Natural killer cell (primary cell): Measurements from ENCODE around the gene BANF2. TPM values are rescaled to one million over a fixed set of nuclear protein-coding genes. Genes with fewer than 3 reads are reported as not detected.
A peak's percentile ranks its signal among the peaks of the same experiment; 100 is the strongest.
"Not testable (repeated sequence)": the region's sequence is repeated elsewhere in the genome, so short reads cannot be mapped to it uniquely, and the experiment has no call there.

Source experiments
- ATAC-seq, 3 donors: fragments of 150-1000 bp in 2 of 3; fragments of 200-7000 bp in 1 of 3; cut with Tn5 transposase; 1 replicate in 1 of 3; 2 replicates in 2 of 3; pipeline ENCODE4 v1.10.0; 2021; ENCODE audit warnings: mild to moderate bottlenecking in 2 of 3, moderate library complexity in 2 of 3
- DNase-seq, 2 donors: peaks; one replicate each; pipeline versions ENCODE4 v3.0.0 to v3.0.0-alpha.2; 2013 to 2021; ENCODE audit warnings: mixed read lengths in 1 of 2
- H3K27ac ChIP-seq: one replicate; pipeline ENCODE4 v1.5.1; 2013; ENCODE audit warnings: mild to moderate bottlenecking, low read length
- H3K27me3 ChIP-seq: one replicate; pipeline ENCODE4 v1.6.1; 2013; ENCODE audit warnings: low read length; ENCODE audit not compliant: control insufficient read depth, insufficient read depth
- H3K36me3 ChIP-seq: one replicate; pipeline ENCODE4 v1.6.1; 2013; ENCODE audit warnings: low read length; ENCODE audit not compliant: control insufficient read depth, insufficient read depth
- H3K4me1 ChIP-seq: one replicate; pipeline ENCODE4 v1.6.1; 2013; ENCODE audit warnings: low read length; ENCODE audit not compliant: control insufficient read depth, insufficient read depth
- H3K4me3 ChIP-seq: one replicate; pipeline ENCODE4 v1.5.1; 2013; ENCODE audit warnings: low read length
- H3K9me3 ChIP-seq: one replicate; pipeline ENCODE4 v1.6.1; 2013; ENCODE audit warnings: low read length; ENCODE audit not compliant: control insufficient read depth, insufficient read depth
- H3K27ac Mint-ChIP-seq, 2 donors: one replicate each; pipeline ENCODE4 v1.8.0; 2022; ENCODE audit warnings: mild to moderate bottlenecking in 2 of 2, mixed read lengths in 2 of 2, moderate library complexity in 1 of 2
- H3K27me3 Mint-ChIP-seq, 2 donors: one replicate each; pipeline ENCODE4 v1.8.0; 2022; ENCODE audit warnings: low read depth in 2 of 2, mixed read lengths in 2 of 2
- H3K36me3 Mint-ChIP-seq: one replicate; pipeline ENCODE4 v1.8.0; 2022; ENCODE audit warnings: mixed read lengths
- H3K4me1 Mint-ChIP-seq, 2 donors: one replicate each; pipeline ENCODE4 v1.8.0; 2022; ENCODE audit warnings: mixed read lengths in 2 of 2
- H3K4me3 Mint-ChIP-seq: one replicate; pipeline ENCODE4 v1.8.0; 2022; ENCODE audit warnings: mild to moderate bottlenecking, moderate library complexity, mixed read lengths
- H3K9me3 Mint-ChIP-seq, 2 donors: one replicate each; pipeline ENCODE4 v1.8.0; 2022; ENCODE audit warnings: mixed read lengths in 2 of 2
- CTCF ChIP-seq: fragments of 200-600 bp; IDR thresholded peaks from one replicate; pipeline ENCODE4 v1.8.0; 2022; ENCODE audit warnings: antibody characterized with exemption
- WGBS: methylation state at CpG from one replicate; pipeline ENCODE4 v1.1.7; 2013; ENCODE audit warnings: missing lambda C conversion rate; ENCODE audit not compliant: insufficient coverage; 5-methylcytosine and 5-hydroxymethylcytosine counted together
- intact Hi-C: fragments of 100-400 bp; cut with micrococcal nuclease; formaldehyde crosslinking; loops from one replicate; pipeline ENCODE4 v1.14.2; 2022
- total RNA-seq, 4 donors: library from RNA; stranded (reverse); fragments of 120-200 nt in 1 of 4; gene quantifications; one replicate each; pipeline versions ENCODE4 v1.2.3 to v1.2.4, GENCODE V29; 2013 to 2022

Gene BANF2
- total RNA-seq, 3 donors from 2014 or later (not counting 1 experiment from before 2014, with no cell fraction given): not detected

- intact Hi-C loops: no loop called here
- H3K9me3 Mint-ChIP-seq: no peaks in the 10 kb centered on the region
- Histone ChIP-seq H3K9me3 (no peaks in the 10 kb centered on the region), H3K27ac (no peak overlapping the region), H3K4me3 (no peak overlapping the region), H3K27me3 (no peaks in the 10 kb centered on the region), H3K36me3 (peaks cover 14% of the 10 kb centered on the region), H3K4me1 (peaks cover 9% of the 10 kb centered on the region)
- peaks cover 56 to 58% of the 10 kb centered on the region in 2 donors for H3K4me1 Mint-ChIP-seq
- H3K4me3 Mint-ChIP-seq: no peak overlapping the region
- no peak for TF ChIP-seq CTCF
- H3K27ac Mint-ChIP-seq: peak overlapping the region; percentile 48 to 58
- peaks cover 14% of the 10 kb centered on the region for H3K36me3 Mint-ChIP-seq
- DNase-seq (no peak), ATAC-seq (no peak)
- 84% methylated on average over 7 of the region's 9 CpGs for WGBS
- H3K27me3 Mint-ChIP-seq: no peaks in the 10 kb centered on the region
These were observed 42.5 kb upstream of the BANF2 start for GRCh38 chr20:17657079-17657825.

GRCh38 chr20:17657898-17658647 is 41.7 kb upstream of the BANF2 start:
- Mint-ChIP-seq H3K4me1 (peaks cover 63 to 64% of the 10 kb centered on the region in 2 donors), H3K36me3 (peaks cover 14% of the 10 kb centered on the region), H3K4me3 (no peak overlapping the region), H3K9me3 (no peaks in the 10 kb centered on the region), H3K27me3 (no peaks in the 10 kb centered on the region), H3K27ac (peak overlapping the region; percentile 48 to 78)
- DNase-seq (no peak), ATAC-seq (no peak)
- no peak for TF ChIP-seq CTCF
- H3K36me3 ChIP-seq: peaks cover 14% of the 10 kb centered on the region
- WGBS: 93% methylated on average over 9 of the region's 9 CpGs
- intact Hi-C loops: no loop called here
- H3K4me1 ChIP-seq: peaks cover 17% of the 10 kb centered on the region
- no peak overlapping the region for H3K27ac ChIP-seq
- no peak overlapping the region for H3K4me3 ChIP-seq
- no peaks in the 10 kb centered on the region for H3K27me3 ChIP-seq
- H3K9me3 ChIP-seq: no peaks in the 10 kb centered on the region

GRCh38 chr20:17658648-17658993 is 41.1 kb upstream of the BANF2 start:
- no peak for ATAC-seq
- no peak overlapping the region for H3K4me3 ChIP-seq
- H3K9me3 Mint-ChIP-seq: no peaks in the 10 kb centered on the region
- H3K27me3 Mint-ChIP-seq: no peaks in the 10 kb centered on the region
- H3K4me1 Mint-ChIP-seq: peaks cover 68 to 70% of the 10 kb centered on the region in 2 donors
- H3K4me1 ChIP-seq: peaks cover 21% of the 10 kb centered on the region
- no peak overlapping the region for H3K4me3 Mint-ChIP-seq
- intact Hi-C loops: no loop called here
- peaks cover 14% of the 10 kb centered on the region for H3K36me3 ChIP-seq
- no peaks in the 10 kb centered on the region for H3K27me3 ChIP-seq
- H3K27ac Mint-ChIP-seq: peak overlapping the region; percentile 48 to 78
- no peak overlapping the region for H3K27ac ChIP-seq
- H3K9me3 ChIP-seq: no peaks in the 10 kb centered on the region
- H3K36me3 Mint-ChIP-seq: peaks cover 14% of the 10 kb centered on the region
- DNase-seq: no peak
- TF ChIP-seq CTCF: no peak
- 93% methylated on average over 2 of the region's 2 CpGs for WGBS

GRCh38 chr20:17659344-17659743 is 40.4 kb upstream of the BANF2 start:
- H3K9me3 Mint-ChIP-seq, intact Hi-C loops, DNase-seq, H3K27me3 ChIP-seq, H3K4me3 ChIP-seq, H3K27me3 Mint-ChIP-seq, H3K9me3 ChIP-seq, H3K27ac ChIP-seq, ATAC-seq, H3K4me3 Mint-ChIP-seq: not testable (repeated sequence)
- peak overlapping the region in 1 of 2 donors; percentile 78 for H3K27ac Mint-ChIP-seq
- Histone ChIP-seq H3K4me1 (peaks cover 28% of the 10 kb centered on the region), H3K36me3 (peaks cover 14% of the 10 kb centered on the region)
- 95% methylated on average over 6 of the region's 7 CpGs for WGBS
- peaks cover 14% of the 10 kb centered on the region for H3K36me3 Mint-ChIP-seq
- peaks cover 69 to 77% of the 10 kb centered on the region in 2 donors for H3K4me1 Mint-ChIP-seq
